Measurements from ENCODE around the gene GAA. TPM values are rescaled to one million over a fixed set of nuclear protein-coding genes. Genes with fewer than 3 reads are reported as not detected.

The GAA gene
- total RNA-seq, 1 experiment from 2014 or later: 30.3 TPM

DNA sequence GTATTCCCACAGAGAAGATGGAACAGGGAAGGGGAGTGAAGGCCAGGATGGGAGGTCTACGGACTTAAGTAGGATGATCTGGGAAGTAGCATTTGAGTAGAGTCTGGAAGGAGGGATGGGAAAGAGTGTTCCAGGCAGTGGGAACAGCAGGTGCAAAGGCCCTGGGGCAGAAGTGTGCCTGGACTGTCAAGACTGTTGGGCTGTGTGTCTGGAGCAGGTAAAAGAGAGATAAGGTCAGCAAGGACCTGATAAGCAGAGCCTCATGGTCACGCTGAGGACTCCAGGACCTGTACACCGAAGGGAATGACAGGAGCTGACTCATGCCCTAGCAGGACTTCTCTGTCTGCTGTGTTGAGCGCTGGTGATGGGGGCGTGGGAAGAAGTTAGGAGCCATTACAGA, 67.7 kb downstream of the GAA start:
- Histone ChIP-seq H3K27me3 (ENCODE audit: insufficient read depth, low read length) (no peaks in the 10 kb centered on the region), H3K27ac (ENCODE audit: insufficient read length, low read depth, low read length) (no peak overlapping the region), H2BK120ac (ENCODE audit: low read depth, low read length, poor library complexity, severe bottlenecking) (no peak overlapping the region), H3T11ph (ENCODE audit: low read length) (no peak overlapping the region), H3K9ac (ENCODE audit: extremely low read depth, insufficient read length, low read length) (no peak overlapping the region), H3K79me2 (ENCODE audit: insufficient read depth, low read length) (no peaks in the 10 kb centered on the region), H2AFZ (ENCODE audit: low read length) (no peak overlapping the region), H4K8ac (replicated peaks; ENCODE audit: insufficient read length, low read depth, low read length) (no peak overlapping the region), H3K18ac (ENCODE audit: insufficient read length, low read depth, low read length) (no peak overlapping the region), H2BK12ac (ENCODE audit: insufficient read length, low read depth, low read length) (no peak overlapping the region), H3K9me3 (ENCODE audit: control insufficient read depth, low read depth, low read length) (no peaks in the 10 kb centered on the region), H3K56ac (ENCODE audit: insufficient read length, low read depth, low read length) (no peak overlapping the region), H2BK5ac (ENCODE audit: insufficient read length, low read length) (no peak overlapping the region), H2AK5ac (ENCODE audit: insufficient read length, low read length) (no peak overlapping the region), H2BK15ac (ENCODE audit: low read depth, low read length) (no peak overlapping the region), H3K4me1 (ENCODE audit: insufficient read depth, low read length) (no peaks in the 10 kb centered on the region), H3K4ac (ENCODE audit: low read depth, low read length) (no peak overlapping the region), H4K5ac (ENCODE audit: insufficient read length, low read depth, low read length) (no peak overlapping the region), H3K23me2 (ENCODE audit: insufficient read length, low read depth, low read length, poor library complexity, severe bottlenecking) (no peaks in the 10 kb centered on the region), H3K4me2 (ENCODE audit: insufficient read depth, insufficient read length, low read length) (no peak overlapping the region), H3K23ac (ENCODE audit: insufficient read length, low read depth, low read length) (no peak overlapping the region), H2BK20ac (ENCODE audit: low read depth, low read length, poor library complexity, severe bottlenecking) (no peak overlapping the region), H4K91ac (ENCODE audit: insufficient read length, low read depth, low read length) (no peak overlapping the region), H3K14ac (ENCODE audit: insufficient read depth, low read length) (no peak overlapping the region), H4K20me1 (ENCODE audit: control insufficient read depth, insufficient read depth, insufficient read length) (no peaks in the 10 kb centered on the region), H3K79me1 (ENCODE audit: insufficient read depth, low read depth, low read length, poor library complexity, severe bottlenecking) (no peaks in the 10 kb centered on the region)
- Mint-ChIP-seq H3K4me3 (no peak overlapping the region), H3K27me3 (ENCODE audit: low read depth) (peaks cover 29% of the 10 kb centered on the region), H3K27ac (no peak overlapping the region), H3K36me3 (ENCODE audit: insufficient read depth in 1 of 3, low read depth in 3 of 3) (no peaks in the 10 kb centered on the region; a peak in 1 of 7 replicates), H3K4me1 (peaks cover 8 to 20% of the 10 kb centered on the region in 2 experiments), H3K9me3 (no peaks in the 10 kb centered on the region; a peak in 1 of 5 replicates)
- TF ChIP-seq, protein P1, sequence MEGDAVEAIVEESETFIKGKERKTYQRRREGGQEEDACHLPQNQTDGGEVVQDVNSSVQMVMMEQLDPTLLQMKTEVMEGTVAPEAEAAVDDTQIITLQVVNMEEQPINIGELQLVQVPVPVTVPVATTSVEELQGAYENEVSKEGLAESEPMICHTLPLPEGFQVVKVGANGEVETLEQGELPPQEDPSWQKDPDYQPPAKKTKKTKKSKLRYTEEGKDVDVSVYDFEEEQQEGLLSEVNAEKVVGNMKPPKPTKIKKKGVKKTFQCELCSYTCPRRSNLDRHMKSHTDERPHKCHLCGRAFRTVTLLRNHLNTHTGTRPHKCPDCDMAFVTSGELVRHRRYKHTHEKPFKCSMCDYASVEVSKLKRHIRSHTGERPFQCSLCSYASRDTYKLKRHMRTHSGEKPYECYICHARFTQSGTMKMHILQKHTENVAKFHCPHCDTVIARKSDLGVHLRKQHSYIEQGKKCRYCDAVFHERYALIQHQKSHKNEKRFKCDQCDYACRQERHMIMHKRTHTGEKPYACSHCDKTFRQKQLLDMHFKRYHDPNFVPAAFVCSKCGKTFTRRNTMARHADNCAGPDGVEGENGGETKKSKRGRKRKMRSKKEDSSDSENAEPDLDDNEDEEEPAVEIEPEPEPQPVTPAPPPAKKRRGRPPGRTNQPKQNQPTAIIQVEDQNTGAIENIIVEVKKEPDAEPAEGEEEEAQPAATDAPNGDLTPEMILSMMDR (conservative IDR thresholded peaks at IDR 0.05): no peak
- WGBS (ENCODE audit: extremely low coverage, insufficient read length, low lambda C conversion rate): no CpG with 5 or more reads among the region's 5 CpGs
- DNase-seq: no peak

Small RNA genes within 50 kb of the gene (microRNA-seq; reads per million reads assigned to microRNA genes)
- not detected for gene MIR1268B (ENCODE audit: borderline microRNAs expressed)

Other genes with a start within 250 kb of the GAA start
- 82.7 and 85.8 TPM in 2 replicates for gene TBC1D16, start 65.7 kb upstream of the GAA start, total RNA-seq (2021)
- gene CCDC40, start 64.9 kb upstream of the GAA start, total RNA-seq (2021): 7.8 and 8.9 TPM in 2 replicates
- gene EIF4A3, start 45.5 kb downstream of the GAA start, total RNA-seq (2021): 162 and 168 TPM in 2 replicates
- gene CARD14, start 68.4 kb downstream of the GAA start, total RNA-seq (2021): 0.24 and 0.35 TPM in 2 replicates
- 19.8 and 21.6 TPM in 2 replicates for gene SGSH, start 118.8 kb downstream of the GAA start, total RNA-seq (2021)
- gene SLC26A11, start 118.8 kb downstream of the GAA start, total RNA-seq (2021): 24.0 and 26.5 TPM in 2 replicates
- 32.5 and 34.3 TPM in 2 replicates for gene RNF213, start 159.3 kb downstream of the GAA start, total RNA-seq (2021)

Measured in H9 (cell line).